Rectal smooth muscle tissue (tissue), 1 donor: ENCODE results near the gene VSIG4.
"Not testable (repeated sequence)": the region's sequence is repeated elsewhere in the genome, so short reads cannot be mapped to it uniquely, and the experiment has no call there.

ENCODE experiments used
- H3K27ac ChIP-seq: one replicate; pipeline ENCODE4 v1.7.0; 2013; ENCODE audit warnings: low read depth, low read length, inconsistent platforms
- H3K27me3 ChIP-seq: one replicate; pipeline ENCODE4 v1.7.0; 2013; ENCODE audit warnings: low read length; ENCODE audit not compliant: control insufficient read depth, insufficient read depth
- H3K36me3 ChIP-seq: one replicate; pipeline ENCODE4 v1.7.0; 2013; ENCODE audit warnings: low read length; ENCODE audit not compliant: control insufficient read depth, insufficient read depth
- H3K4me1 ChIP-seq: one replicate; pipeline ENCODE4 v1.7.0; 2013; ENCODE audit warnings: low read length; ENCODE audit not compliant: control insufficient read depth, insufficient read depth
- H3K4me3 ChIP-seq: one replicate; pipeline ENCODE4 v1.7.0; 2013; ENCODE audit warnings: low read length
- H3K9ac ChIP-seq: one replicate; pipeline ENCODE4 v1.7.0; 2013; ENCODE audit warnings: low read length

The VSIG4 gene

DNA sequence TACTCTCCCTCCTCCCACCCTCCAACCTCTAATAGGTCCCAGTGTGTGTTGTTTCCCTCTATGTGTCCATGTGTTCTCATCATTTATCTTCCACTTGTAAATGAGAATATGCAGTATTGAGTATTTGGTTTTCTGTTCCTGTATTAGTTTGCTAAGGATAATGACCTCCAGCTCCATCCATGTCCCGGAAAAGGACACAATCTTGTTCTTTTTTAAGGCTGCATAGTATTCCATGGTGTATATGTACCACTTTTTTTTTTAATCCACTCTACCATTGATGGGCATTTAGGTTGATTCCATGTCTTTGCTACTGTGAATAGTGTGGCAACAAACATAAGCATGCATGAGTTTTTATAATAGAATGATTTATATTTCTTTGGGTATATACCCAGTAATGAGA lies 62.7 kb downstream of the VSIG4 start:
- not testable (repeated sequence) for H3K27me3 ChIP-seq, H3K9ac ChIP-seq, H3K36me3 ChIP-seq, H3K27ac ChIP-seq, H3K4me1 ChIP-seq, H3K4me3 ChIP-seq

DNA sequence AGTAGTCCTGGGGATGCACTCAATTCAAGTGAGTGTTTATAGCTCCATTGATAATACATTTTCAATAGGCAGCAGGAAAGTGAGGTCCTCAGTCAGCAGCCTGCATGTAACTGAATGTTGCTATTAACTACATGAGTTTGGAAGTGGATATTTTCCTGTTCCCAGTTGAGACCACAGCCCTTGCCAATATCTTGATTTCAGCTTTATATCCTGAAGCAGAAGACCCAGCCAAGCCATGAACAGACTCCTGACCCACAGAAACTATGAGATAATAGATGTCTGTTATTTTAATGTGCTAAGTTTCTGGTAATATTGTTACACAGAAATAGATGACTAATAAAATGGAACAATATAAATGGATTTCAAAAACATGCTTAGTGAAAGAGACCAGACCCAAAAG lies 63.7 kb downstream of the VSIG4 start:
- Histone ChIP-seq H3K4me1 (no peaks in the 10 kb centered on the region), H3K27ac (no peak overlapping the region), H3K4me3 (no peak overlapping the region), H3K27me3 (peaks cover under 1% of the 10 kb centered on the region), H3K36me3 (no peaks in the 10 kb centered on the region), H3K9ac (no peak overlapping the region)

DNA sequence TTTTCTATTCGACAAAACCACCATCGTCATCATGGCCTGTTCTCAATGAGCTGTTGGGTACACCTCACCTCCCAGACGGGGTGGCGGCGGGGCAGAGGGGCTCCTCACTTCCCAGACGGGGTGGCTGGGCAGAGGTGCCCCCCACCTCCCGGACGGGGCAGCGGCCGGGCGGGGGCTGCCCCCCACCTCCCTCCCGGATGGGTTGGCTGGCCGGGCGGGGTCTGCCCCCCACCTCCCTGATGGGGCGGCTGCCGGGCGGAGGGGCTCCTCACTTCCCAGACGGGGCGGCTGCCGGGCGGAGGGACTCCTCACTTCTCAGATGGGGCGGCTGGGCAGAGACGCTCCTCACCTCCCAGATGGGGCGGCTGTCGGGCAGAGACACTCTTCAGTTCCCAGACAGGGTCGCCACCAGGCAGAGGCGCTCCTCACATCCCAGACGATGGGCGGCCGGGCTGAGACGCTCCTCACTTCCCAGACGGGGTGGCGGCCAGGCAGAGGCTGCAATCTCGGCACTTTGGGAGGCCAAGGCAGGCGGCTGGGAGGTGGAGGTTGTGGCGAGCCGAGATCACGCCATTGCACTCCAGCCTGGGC lies 64.6 kb downstream of the VSIG4 start:
- not testable (repeated sequence) for H3K27me3 ChIP-seq

More for the DNA sequence above, 64.6 kb downstream of the VSIG4 start:
- H3K4me1 ChIP-seq, H3K4me3 ChIP-seq, H3K27ac ChIP-seq, H3K36me3 ChIP-seq, H3K9ac ChIP-seq: not testable (repeated sequence)
